Mesothelial cell of epicardium (in vitro differentiated cells): ENCODE data around the gene MYO1E. TPM values are rescaled to one million over a fixed set of nuclear protein-coding genes. Genes with fewer than 3 reads are reported as not detected.
A peak's percentile ranks its signal among the peaks of the same experiment; 100 is the strongest.

Experiments
- DNase-seq, 2 experiments: peaks; one replicate each; pipeline ENCODE4 v3.0.0; 2021; ENCODE audit warnings: low spot score in 2 of 2; ENCODE audit not compliant: unreplicated experiment in 2 of 2
- H3K27ac Mint-ChIP-seq: 2 replicates; pipeline ENCODE4 v1.8.0; 2021; ENCODE audit warnings: mixed read lengths
- H3K27me3 Mint-ChIP-seq: 2 replicates; pipeline ENCODE4 v1.8.0; 2021; ENCODE audit warnings: low read depth, mixed read lengths
- H3K36me3 Mint-ChIP-seq: 2 replicates; pipeline ENCODE4 v1.8.0; 2021; ENCODE audit warnings: mixed read lengths
- H3K4me1 Mint-ChIP-seq: 2 replicates; pipeline ENCODE4 v1.8.0; 2021; ENCODE audit warnings: mixed read lengths
- H3K4me3 Mint-ChIP-seq: 2 replicates; pipeline ENCODE4 v1.8.0; 2021; ENCODE audit warnings: mild to moderate bottlenecking, moderate library complexity, mixed read lengths
- H3K9me3 Mint-ChIP-seq: 2 replicates; pipeline ENCODE4 v1.8.0; 2021; ENCODE audit warnings: mixed read lengths
- total RNA-seq: library from RNA; stranded (reverse); gene quantifications from 3 replicates; pipeline ENCODE4 v1.2.1, GENCODE V29; 2021
- TF ChIP-seq, protein P1 (sequence below): fragments of 200-600 bp; sonication (generic); IDR thresholded peaks from one replicate; pipeline ENCODE4 v1.5.0; 2021; ENCODE audit warnings: antibody characterized with exemption; ENCODE audit not compliant: unreplicated experiment

The MYO1E gene
- total RNA-seq, 1 donor from 2014 or later, result 54.2 TPM

DNA sequence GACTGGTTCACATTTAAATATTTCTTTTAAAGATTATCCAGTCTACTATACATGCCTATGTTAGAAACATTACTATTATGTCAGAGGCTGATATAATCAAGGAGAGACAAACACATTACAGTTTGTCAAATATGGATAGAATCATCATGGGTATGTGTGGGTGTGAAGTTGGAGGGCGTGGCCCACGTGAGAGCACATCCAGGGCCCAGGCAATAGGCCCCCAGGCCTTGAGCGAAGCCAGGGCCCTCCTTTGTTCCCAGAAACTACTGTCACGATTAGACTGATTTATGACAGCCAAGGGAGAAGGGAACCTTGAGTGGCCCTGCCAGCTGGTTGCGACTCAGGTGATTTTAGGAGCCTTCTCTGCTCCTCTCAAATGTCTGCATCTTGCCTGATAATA, 193.0 kb downstream of the MYO1E start:
- Mint-ChIP-seq H3K27ac (no peak overlapping the region), H3K27me3 (no peaks in the 10 kb centered on the region), H3K4me1 (peaks cover 6% of the 10 kb centered on the region), H3K9me3 (peaks cover 18% of the 10 kb centered on the region), H3K36me3 (peaks cover 45% of the 10 kb centered on the region), H3K4me3 (no peak overlapping the region)
- no peak for DNase-seq
- TF ChIP-seq, protein P1, sequence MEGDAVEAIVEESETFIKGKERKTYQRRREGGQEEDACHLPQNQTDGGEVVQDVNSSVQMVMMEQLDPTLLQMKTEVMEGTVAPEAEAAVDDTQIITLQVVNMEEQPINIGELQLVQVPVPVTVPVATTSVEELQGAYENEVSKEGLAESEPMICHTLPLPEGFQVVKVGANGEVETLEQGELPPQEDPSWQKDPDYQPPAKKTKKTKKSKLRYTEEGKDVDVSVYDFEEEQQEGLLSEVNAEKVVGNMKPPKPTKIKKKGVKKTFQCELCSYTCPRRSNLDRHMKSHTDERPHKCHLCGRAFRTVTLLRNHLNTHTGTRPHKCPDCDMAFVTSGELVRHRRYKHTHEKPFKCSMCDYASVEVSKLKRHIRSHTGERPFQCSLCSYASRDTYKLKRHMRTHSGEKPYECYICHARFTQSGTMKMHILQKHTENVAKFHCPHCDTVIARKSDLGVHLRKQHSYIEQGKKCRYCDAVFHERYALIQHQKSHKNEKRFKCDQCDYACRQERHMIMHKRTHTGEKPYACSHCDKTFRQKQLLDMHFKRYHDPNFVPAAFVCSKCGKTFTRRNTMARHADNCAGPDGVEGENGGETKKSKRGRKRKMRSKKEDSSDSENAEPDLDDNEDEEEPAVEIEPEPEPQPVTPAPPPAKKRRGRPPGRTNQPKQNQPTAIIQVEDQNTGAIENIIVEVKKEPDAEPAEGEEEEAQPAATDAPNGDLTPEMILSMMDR, result no peak

DNA sequence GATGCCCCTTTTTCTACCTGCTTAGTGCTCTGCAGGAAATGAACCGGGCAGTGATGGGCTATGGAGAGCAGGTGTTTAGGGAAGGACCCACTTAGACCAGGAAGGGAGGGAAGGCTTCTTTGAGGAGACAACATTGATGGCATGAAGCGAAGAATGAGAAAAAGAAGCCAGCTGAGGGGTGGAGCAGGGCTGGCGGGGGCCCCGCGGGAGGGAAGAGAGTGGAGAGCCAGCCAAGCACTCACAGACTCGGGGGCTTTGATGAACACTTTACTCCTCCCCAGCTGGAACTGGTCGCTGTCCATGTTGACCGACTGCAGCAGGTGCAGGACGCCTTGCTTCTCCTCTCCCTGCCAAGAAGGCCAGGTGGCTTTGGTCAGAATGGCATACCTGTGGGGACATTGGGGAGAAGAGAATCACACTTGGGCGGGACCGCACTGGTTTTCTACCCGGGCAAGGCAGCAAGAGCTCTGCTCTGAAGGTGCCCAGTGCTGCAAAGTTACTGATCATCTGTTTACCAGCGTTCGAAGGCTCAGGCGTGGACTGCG, 194.4 kb downstream of the MYO1E start:
- Mint-ChIP-seq H3K4me1 (peaks cover 6% of the 10 kb centered on the region), H3K27ac (no peak overlapping the region), H3K27me3 (no peaks in the 10 kb centered on the region), H3K9me3 (peaks cover 19% of the 10 kb centered on the region), H3K36me3 (peaks cover 37% of the 10 kb centered on the region), H3K4me3 (no peak overlapping the region)
- TF ChIP-seq, protein P1, result no peak
- no peak for DNase-seq

DNA sequence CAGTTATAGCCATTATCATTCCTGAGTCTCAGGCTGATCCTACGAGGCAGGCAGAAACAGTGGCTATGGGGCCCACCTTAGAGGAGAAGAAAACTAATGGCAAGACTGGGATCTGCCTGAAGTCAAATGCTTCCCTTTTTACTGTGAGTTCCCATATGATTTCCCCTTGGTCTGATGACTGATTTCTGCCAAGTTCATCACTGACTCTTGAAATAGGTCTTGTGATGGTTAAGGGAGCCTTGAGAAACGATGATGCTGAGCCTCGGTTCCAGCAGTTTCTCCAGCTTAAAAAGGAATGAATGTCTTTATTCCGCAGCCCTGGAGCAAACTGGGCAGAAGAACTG, 195.4 kb downstream of the MYO1E start:
- TF ChIP-seq, protein P1, result no peak
- no peak for DNase-seq
- Mint-ChIP-seq H3K36me3 (peaks cover 31% of the 10 kb centered on the region), H3K4me3 (no peak overlapping the region), H3K27ac (no peak overlapping the region), H3K9me3 (peaks cover 16% of the 10 kb centered on the region), H3K4me1 (peaks cover 6% of the 10 kb centered on the region), H3K27me3 (no peaks in the 10 kb centered on the region)

DNA sequence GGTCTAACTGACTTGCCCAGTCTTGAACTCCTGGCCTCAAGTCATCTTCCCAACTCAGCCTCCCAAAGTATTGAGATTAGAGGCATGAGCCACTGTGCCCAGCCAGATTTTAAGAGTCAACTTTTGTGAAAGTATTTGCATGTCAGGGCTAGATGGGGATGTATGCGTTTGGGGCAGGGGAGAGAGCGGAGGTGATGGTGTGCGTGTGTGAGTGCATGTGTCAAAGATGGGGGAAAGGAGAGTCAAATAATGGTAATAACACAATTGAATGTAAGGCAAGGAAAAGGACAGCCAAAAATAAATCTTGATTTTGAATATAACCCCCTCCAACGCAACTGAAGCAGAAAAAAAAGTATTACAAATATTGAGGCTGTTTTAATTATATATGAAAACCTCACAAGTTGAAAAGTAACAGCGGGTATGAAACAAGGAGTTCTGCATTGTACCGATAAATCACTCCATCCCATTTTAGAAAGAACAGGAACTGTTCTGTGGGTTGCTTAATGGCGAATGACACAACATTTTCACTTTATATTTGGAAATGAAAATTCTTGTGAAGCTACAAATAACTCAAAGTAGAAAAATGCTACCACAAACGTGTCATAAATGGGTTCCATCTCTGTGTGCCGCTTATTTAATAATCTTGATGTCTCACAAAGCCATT, 195.9 kb downstream of the MYO1E start:
- no peak for DNase-seq
- no peak overlapping the region for H3K4me3 Mint-ChIP-seq
- peaks cover 13% of the 10 kb centered on the region for H3K9me3 Mint-ChIP-seq
- no peaks in the 10 kb centered on the region for H3K27me3 Mint-ChIP-seq
- H3K27ac Mint-ChIP-seq, result no peak overlapping the region
- TF ChIP-seq, protein P1, result no peak
- peaks cover 6% of the 10 kb centered on the region for H3K4me1 Mint-ChIP-seq
- peaks cover 29% of the 10 kb centered on the region for H3K36me3 Mint-ChIP-seq

DNA sequence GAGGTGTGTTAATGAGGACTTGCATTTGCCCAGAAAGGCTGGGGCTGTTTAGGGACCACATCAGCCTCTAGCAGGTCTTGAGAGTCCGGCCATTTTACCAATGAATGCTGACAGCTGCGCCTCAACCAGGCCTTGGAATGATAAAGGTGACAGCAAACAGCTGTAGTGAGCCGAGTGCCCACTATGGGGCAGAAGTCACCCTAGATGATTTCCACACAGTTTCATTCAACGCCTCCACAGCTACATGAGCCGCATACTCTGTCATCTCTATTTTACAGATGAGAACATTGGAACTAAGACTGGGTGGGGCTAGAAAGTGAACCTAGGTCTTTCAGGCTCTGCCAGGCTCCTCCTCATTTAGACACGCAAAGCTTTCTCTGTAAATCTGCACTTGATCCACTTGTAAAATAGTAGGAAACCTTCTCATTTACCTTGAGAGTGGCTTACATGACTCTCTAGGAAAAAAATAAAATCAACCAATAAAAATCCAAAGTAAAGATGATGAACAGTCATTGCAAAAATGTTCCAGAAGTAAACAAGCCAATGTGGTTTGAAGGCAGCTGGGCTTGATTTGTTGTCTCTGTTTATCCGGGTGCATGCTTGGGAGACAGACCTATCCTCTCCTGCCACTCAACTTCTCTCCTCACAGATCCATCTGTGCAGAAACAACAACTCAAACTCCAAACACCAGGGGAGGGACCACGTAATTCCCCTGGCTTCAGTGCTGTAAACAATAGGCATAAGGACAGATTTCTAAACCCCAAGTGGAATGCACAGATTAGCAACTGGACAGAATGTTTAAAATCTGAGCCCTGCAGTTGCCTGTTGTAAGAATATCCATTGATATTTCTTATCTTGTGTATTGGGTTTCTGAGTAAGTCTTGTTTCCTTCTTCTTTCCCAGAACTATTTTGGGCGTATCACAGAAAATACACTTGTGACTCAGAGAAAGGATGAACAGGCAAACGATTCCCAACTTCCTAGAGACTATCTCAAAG, 197.5 kb downstream of the MYO1E start:
- Mint-ChIP-seq H3K27ac (peak overlapping the region; percentile 6), H3K9me3 (peaks cover 4% of the 10 kb centered on the region), H3K4me3 (no peak overlapping the region), H3K36me3 (peaks cover 28% of the 10 kb centered on the region), H3K27me3 (no peaks in the 10 kb centered on the region), H3K4me1 (peaks cover 6% of the 10 kb centered on the region)
- TF ChIP-seq, protein P1, result peak; percentile 39
- DNase-seq, result no peak
